Esophagus squamous epithelium (tissue), 5 donors: Measurements from ENCODE around the gene ACTR1B. TPM values are rescaled to one million over a fixed set of nuclear protein-coding genes. Genes with fewer than 3 reads are reported as not detected.
A peak's percentile ranks its signal among the peaks of the same experiment; 100 is the strongest.

ENCODE experiments used
- DNase-seq: peaks from one replicate; lab custom pipeline; 2025; lab: John Stamatoyannopoulos, UW
- H3K27ac ChIP-seq, 4 donors: fragments of 200-600 bp; sonication (generic); one replicate each; pipeline ENCODE4 v1.5.1; 2016 to 2019; ENCODE audit warnings: mild to moderate bottlenecking in 1 of 4
- H3K27me3 ChIP-seq, 4 donors: fragments of 200-600 bp; sonication (generic); 1 replicate in 3 of 4; 2 replicates in 1 of 4; pipeline versions ENCODE4 v1.5.1 to v1.6.0; 2017 to 2021; ENCODE audit warnings: antibody characterized with exemption in 1 of 4
- H3K36me3 ChIP-seq, 3 donors: fragments of 200-600 bp; sonication (generic); one replicate each; pipeline ENCODE4 v1.5.1; 2016 to 2019
- H3K4me1 ChIP-seq, 3 donors: fragments of 200-600 bp; sonication (generic); one replicate each; pipeline ENCODE4 v1.5.1; 2017 to 2019
- H3K4me3 ChIP-seq, 4 donors: fragments of 200-600 bp; sonication (generic); 1 replicate in 3 of 4; 2 replicates in 1 of 4; pipeline ENCODE4 v1.5.1; 2016 to 2019; ENCODE audit warnings: mild to moderate bottlenecking in 2 of 4, moderate library complexity in 1 of 4
- H3K9me3 ChIP-seq, 3 donors: fragments of 200-600 bp; sonication (generic); one replicate each; pipeline ENCODE4 v1.5.1; 2016 to 2019
- CTCF ChIP-seq, 6 experiments: fragments of 450-650 bp in 4 of 6; fragments of 200-600 bp in 2 of 6; sonication (generic) in 2 of 6; IDR thresholded peaks; one replicate each; pipeline ENCODE4 v1.5.1; 2016 to 2019; ENCODE audit warnings: antibody characterized with exemption in 6 of 6, mild to moderate bottlenecking in 4 of 6, moderate library complexity in 4 of 6
- POLR2A ChIP-seq, 4 donors: fragments of 450-650 bp; IDR thresholded peaks; one replicate each; pipeline ENCODE4 v1.6.1; 2017; ENCODE audit warnings: antibody characterized with exemption in 4 of 4, mild to moderate bottlenecking in 4 of 4, moderate library complexity in 3 of 4
- WGBS, 2 donors: methylation state at CpG; one replicate each; pipeline ENCODE4 v1.1.5; 2018; 5-methylcytosine and 5-hydroxymethylcytosine counted together
- intact Hi-C: fragments of 100-400 bp; cut with DNase I; formaldehyde crosslinking; loops from one replicate; pipeline ENCODE4 v1.15.0; 2022
- total RNA-seq, 4 donors: library from RNA; depleted of rRNA; stranded (reverse); fragments of >200 nt; gene quantifications; one replicate each; pipeline ENCODE4 v1.1.0, GENCODE V29; 2016
- donor health status: DM: yes; HTN: yes; CAD: no.

The ACTR1B gene
- total RNA-seq, 4 donors from 2014 or later: 29.3 to 57.8 (median 47.5) TPM

DNA sequence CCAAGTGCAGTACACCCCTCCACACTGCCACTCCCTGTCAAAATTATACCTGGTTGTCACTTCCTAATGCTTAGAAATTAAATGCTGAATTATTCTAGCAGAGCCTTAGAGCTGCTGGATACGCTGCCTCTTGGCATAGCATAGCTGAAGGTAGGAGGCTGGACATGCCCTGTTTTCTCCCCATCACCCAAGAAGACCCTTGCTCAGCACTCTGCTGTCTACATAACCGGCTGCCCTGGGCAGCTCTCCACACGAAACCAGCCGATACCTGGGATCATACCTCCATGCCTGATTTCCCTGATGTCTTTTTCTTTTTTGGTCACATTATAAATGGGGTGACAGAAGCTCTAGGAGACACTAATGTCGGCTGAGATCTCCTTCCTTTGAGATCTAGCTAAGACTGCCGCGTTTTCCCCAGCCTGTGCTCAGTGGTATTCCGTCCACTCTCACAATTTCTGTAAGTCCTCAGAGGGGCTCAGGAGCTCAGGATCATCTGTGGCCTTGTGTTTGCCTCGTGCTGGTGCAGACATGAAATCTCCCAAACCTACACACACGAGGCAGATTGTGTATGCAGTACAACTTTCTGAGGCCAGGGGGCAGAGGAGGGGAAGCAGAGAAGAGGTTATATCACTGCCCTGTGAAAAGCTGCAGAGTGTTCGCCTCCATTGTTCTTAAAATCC is 36.1 kb upstream of the ACTR1B start:
- WGBS, 2 donors: 53 to 61% methylated on average over 11 of the region's 11 CpGs
- Histone ChIP-seq H3K4me3 (no peak overlapping the region), H3K27me3 (no peaks in the 10 kb centered on the region), H3K9me3 (no peaks in the 10 kb centered on the region), H3K4me1 (peaks cover 0 to 5% (median 0%) of the 10 kb centered on the region in 3 donors), H3K36me3 (no peaks in the 10 kb centered on the region), H3K27ac (no peak overlapping the region)
- TF ChIP-seq CTCF (IDR thresholded peaks at IDR 0.05) (peak; percentile 21 to 71 (median 58)), POLR2A (IDR thresholded peaks at IDR 0.05) (no peak)
- no peak for DNase-seq
- intact Hi-C loops: loop anchor here (10.0 kb wide), 2 partner anchors 105 to 685 kb away; no protein-coding TSS in a partner anchor

- no peak for DNase-seq
- Histone ChIP-seq H3K36me3 (no peaks in the 10 kb centered on the region), H3K4me3 (no peak overlapping the region), H3K27me3 (no peaks in the 10 kb centered on the region), H3K9me3 (no peaks in the 10 kb centered on the region), H3K4me1 (peaks cover 0 to 5% (median 0%) of the 10 kb centered on the region in 3 donors), H3K27ac (no peak overlapping the region)
- WGBS, 2 donors: 79% methylated on average over 4 of the region's 4 CpGs
- intact Hi-C loops: loop anchor here (10.0 kb wide), 1 partner anchor 104 kb away; no protein-coding TSS in a partner anchor
- no peak for TF ChIP-seq POLR2A (IDR thresholded peaks at IDR 0.05)
- TF ChIP-seq CTCF (IDR thresholded peaks at IDR 0.05): no peak
Observed at GRCh38 chr2:97698530-97698929, 34.7 kb upstream of the ACTR1B start.

GRCh38 chr2:97697252-97698235 is 33.7 kb upstream of the ACTR1B start:
- WGBS, 2 donors: 28 to 29% methylated on average over 14 of the region's 14 CpGs
- Histone ChIP-seq H3K36me3 (no peaks in the 10 kb centered on the region), H3K27ac (no peak overlapping the region), H3K9me3 (no peaks in the 10 kb centered on the region), H3K27me3 (no peaks in the 10 kb centered on the region), H3K4me3 (peak overlapping the region in 1 of 4 donors; percentile 27), H3K4me1 (peaks cover 0 to 5% (median 0%) of the 10 kb centered on the region in 3 donors)
- TF ChIP-seq CTCF (IDR thresholded peaks at IDR 0.05) (peak; percentile 94 to 99 (median 98)), POLR2A (IDR thresholded peaks at IDR 0.05) (no peak)
- intact Hi-C loops: loop anchor here (10.0 kb wide), 1 partner anchor 103 kb away; no protein-coding TSS in a partner anchor
- peak; percentile 32 for DNase-seq

- H3K27ac ChIP-seq: no peak overlapping the region
- intact Hi-C loops: loop anchor here (10.0 kb wide), 1 partner anchor 101 kb away; no protein-coding TSS in a partner anchor
- H3K36me3 ChIP-seq: no peaks in the 10 kb centered on the region
- DNase-seq: no peak
- H3K4me3 ChIP-seq: no peak overlapping the region
- no peaks in the 10 kb centered on the region for H3K9me3 ChIP-seq
- TF ChIP-seq CTCF (IDR thresholded peaks at IDR 0.05) (no peak), POLR2A (IDR thresholded peaks at IDR 0.05) (no peak)
- 74 to 75% methylated on average over 5 of the region's 5 CpGs for WGBS, 2 donors
- H3K27me3 ChIP-seq: no peaks in the 10 kb centered on the region
- H3K4me1 ChIP-seq: peaks cover 0 to 5% (median 0%) of the 10 kb centered on the region in 3 donors
Observed at GRCh38 chr2:97695744-97696143, 31.9 kb upstream of the ACTR1B start.
